SKM-1 (cell line): ENCODE measurements around the gene KLK8.
"Not testable (repeated sequence)": the region's sequence is repeated elsewhere in the genome, so short reads cannot be mapped to it uniquely, and the experiment has no call there.

ENCODE experiments used
- DNase-seq: peaks from one replicate; lab custom pipeline; 2025; ENCODE audit not compliant: unreplicated experiment; lab: John Stamatoyannopoulos, UW

KLK8 gene

GRCh38 chr19:50983625-50984292, 17.6 kb downstream of the KLK8 start, which contains the start of gene KLK7:
Gene KLK7 (minus strand): TSS chr19:50983917. CDS start chr19:50982399, 1,518 bp downstream.
- no peak for DNase-seq

DNA sequence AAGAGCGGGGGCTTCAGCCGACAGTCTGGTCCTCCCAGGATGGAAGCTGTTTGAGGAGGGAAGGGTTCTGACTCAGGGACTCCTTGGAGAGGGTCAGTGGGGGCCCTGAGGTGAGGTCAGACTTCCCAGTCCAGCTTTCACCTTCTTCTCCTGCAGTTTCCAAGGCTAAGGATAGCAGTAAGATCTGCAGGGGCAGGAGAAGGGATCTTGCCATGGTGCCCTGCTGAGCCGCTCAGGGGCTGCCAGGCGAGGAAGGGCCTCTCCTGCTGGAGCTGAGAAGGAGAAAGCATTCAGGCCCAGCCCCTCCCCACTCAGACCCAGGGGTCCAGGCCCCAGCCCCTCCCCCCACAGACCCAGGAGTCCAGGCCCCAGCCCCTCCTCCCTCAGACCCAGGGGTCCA, 19.2 kb downstream of the KLK8 start:
- DNase-seq: no peak

- no peak for DNase-seq
These were observed 19.7 kb downstream of the KLK8 start for GRCh38 chr19:50981587-50982146.

DNA sequence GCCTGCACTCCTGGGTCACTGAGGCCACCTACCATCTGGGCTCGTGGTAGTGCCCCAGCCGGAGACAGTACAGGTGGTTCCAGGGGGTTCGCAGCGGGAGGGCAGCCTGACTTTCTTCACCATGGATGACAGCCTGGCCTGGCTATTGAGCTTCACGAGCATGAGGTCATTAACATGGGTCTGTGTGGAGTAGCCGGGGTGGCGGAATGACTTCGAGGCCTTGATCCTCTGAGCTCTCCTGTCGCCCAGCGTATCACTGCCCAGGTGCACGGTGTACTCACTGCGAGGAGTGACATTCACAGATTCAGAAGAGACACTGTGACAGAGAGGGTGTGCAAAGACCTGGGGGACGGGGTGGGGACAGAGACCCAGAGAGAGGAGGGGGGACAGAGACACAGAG, 21.2 kb downstream of the KLK8 start:
- DNase-seq: no peak

DNA sequence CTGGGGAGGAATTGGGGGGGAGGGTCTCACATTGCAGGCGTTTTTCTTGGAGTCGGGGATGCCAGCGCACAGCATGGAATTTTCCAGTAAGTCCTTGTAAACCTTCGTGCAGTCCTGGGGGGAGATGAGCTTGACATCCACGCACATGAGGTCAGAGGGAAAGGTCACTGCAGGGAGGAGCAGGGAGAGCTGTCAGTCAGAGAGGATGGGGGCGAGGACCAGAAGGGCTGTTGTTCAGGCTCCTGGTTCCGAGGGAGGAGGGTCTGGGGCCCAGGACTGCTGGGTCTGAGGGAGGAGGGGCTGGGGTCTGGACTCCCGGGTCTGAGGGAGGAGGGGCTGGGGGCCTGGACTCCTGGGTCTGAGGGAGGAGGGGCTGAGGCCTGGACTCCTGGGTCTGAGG, 21.6 kb downstream of the KLK8 start:
- no peak for DNase-seq

DNA sequence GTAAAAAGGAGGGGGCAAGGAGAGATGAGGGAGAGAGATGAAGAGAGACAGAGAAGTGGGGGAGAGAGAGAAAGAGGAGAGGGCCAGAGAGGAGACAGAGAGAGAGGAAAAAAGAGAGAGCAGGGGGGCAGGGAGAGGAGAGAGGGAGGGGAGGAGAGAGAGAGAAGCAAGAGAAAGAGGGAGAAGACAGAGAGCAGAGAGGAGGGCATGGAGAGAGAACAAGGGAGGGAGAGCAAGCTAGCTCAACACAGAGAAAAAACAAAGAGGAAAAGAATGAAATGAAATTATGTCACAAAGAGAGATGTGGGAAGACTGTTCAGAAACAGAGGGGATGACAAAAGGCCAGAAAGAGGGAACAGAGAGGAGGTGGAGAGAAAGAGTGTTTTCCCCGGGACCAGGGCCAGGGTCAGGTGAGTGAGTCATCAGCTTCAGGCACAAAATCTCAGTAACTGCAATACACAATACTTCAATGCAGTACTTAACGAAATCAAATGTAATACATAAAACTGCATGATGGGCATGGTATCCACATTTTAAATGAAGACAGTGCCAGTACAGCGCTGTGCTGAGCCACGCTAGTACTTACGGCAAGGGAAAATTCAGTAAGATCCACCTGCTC, 22.5 kb downstream of the KLK8 start:
- DNase-seq: no peak

DNA sequence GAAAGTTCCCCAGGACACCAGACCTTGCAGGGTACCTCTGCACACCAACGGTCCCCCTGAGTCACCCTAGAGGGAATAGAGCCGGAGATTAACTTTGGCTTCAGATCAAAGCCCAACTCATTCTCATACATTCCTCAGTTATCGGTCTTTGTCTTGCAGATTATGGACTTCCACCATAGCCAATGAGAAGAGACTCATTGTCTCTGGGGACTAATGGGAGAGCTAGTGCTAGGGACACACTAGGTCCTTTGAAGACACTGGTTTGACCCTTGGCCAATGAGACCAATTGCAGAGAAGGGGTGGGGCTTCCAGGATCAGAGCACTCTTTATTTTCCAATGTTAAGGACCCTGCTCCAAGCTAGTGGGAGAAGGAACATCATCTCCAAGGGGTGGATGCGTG, 23.8 kb downstream of the KLK8 start:
- DNase-seq: no peak

GRCh38 chr19:50975766-50976165, 25.6 kb downstream of the KLK8 start:
- no peak for DNase-seq

- no peak for DNase-seq
These were observed 26.5 kb downstream of the KLK8 start for GRCh38 chr19:50974702-50975556.

DNA sequence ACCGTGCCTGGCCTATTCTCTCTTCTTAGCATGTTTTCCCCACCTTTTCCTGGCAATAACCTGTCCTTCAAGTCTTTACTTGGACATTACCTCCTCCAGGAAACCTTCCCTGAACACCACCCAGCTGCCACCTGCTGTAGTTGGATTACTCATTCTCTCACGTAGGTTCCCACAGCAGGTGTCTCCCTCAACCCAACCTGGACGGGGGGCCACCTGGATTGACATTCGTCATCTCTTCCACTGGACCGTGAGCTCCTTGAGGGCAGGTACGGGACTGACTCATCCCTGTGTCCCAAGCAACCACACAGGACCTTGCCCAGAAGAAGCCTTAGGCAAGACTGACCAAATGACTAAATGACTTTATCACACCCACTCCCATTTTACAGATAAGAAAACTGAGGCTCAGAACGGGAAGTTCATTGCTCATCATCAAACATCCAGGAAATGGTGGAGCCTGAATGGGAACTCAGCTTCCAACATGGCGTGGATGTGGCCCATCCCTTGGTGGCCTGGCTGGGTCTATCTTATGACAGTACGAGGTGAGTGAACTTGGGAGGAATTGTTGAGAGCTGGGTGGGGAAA, 28.5 kb downstream of the KLK8 start:
- DNase-seq: no peak

DNA sequence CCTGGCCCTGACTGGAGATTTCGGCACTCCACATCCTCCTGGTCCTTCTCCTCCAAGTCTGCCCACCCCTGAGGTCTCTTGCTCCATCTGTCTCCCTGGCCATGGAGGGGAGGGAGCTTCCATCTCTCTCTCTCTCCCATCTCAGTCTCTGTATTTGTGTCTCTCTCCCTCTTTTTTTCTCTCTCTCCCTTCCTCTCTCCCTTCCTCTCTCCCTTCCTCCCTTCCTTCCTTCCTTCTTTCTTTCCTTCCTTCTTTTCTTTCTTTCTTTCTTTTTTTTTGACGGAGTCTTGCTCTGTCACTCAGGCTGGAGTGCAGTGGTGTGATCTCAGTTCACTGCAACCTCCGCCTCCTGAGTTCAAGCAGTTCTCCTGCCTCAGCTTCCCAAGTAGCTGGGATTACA, 31.6 kb downstream of the KLK8 start:
- DNase-seq: not testable (repeated sequence)

- DNase-seq: no peak
These were observed 32.0 kb downstream of the KLK8 start, which contains the start of gene KLK6 for GRCh38 chr19:50969413-50969760. Gene KLK6 (minus strand): TSS chr19:50969591. CDS start chr19:50968104, 1,487 bp downstream.

GRCh38 chr19:50968716-50969412, 32.5 kb downstream of the KLK8 start:
- no peak for DNase-seq

DNA sequence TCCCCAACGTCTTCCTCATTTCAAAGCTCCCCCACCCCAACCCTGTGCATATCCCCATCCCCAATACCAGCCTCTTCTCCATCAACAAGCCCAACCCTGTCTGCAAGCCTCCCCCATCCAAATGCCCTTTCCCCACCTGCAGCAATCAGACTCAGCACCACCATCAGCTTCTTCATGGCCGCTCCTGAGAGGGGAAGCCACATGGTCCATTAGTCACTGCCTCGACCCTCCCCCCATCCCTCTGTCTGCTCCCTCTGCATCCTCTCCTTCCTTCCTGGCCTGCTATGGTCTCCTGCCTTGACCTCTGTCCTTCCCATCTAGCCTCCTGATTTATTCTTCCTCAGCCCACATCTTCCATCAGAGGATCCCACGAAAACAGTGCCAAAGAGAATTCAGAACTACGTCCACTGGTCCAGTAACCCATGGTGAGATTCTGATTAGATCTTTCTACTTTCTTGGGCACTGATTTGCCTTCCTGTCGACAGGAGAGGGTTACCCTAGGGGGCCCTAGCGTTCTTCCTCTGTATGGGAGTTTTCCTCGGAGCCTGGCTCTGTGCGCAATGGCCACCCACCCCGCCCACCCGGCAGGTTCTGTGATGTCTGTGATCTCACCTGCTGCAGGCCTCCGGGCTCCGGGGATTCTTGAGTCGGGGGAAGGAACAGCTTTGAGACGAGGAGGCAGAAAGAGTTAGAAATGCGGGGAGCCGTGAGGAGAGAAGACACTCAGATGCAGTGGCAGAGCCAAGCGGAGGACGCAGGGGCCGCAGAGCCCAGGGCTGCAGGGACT, 33.3 kb downstream of the KLK8 start:
- DNase-seq: no peak

- DNase-seq: no peak
These were observed 37.1 kb downstream of the KLK8 start for GRCh38 chr19:50964266-50964665.

DNA sequence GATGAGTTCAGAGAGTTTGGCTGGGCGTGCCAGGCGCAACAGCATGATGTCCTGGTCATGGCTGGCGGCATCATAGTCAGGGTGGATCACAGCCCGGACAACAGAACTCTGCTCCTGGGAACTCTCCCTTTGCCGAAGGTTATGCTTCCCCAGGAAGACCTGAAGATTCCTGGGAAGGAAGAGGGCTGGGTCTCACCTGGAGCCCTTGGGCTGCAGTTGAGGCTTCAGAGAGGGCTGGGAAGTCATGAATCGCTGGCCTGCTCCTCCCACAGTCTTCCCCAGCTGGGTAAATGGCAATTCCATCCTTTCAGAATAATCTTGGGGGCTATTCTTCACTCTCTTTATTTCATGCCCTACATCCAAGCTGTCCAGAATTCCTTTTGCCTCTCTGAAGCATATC, 38.0 kb downstream of the KLK8 start:
- no peak for DNase-seq

GRCh38 chr19:50962245-50962644, 39.2 kb downstream of the KLK8 start:
- DNase-seq: no peak

DNA sequence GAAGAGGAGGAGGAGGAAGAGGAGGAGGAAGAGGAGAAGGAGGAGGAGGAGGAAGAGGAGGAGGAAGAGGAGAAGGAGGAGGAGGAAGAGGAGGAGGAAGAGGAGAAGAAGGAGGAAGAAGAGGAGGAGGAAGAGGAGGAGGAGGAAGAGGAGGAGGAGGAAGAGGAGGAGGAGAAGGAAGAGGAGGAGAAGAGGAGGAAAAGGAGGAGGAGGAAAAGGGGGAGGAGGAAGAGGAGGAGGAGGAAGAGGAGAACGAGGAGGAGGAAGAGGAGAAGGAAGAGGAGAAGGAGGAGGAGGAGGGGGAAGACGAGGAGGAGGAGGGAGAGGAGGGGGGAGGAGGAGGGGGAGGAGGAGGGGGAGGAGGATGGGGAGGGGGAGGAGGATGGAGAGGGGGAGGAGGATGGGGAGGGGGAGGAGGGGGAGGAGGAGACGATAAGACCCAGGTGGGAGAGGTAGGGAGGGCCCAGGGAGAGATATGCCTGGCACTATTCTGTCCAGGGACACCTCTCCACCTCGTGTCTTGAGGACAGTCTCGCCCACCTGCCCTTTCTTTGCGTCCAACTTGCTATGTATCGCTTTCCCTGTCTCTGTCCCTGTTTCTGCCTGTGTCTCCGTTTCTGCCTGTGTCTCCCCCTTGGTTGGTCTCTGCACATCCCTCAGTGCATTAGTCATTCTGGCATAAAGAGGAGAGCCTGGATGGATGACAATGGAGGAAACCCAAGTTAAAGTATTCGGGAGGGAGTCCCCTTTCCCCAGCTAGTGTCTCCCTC, 41.5 kb downstream of the KLK8 start:
- no peak for DNase-seq

GRCh38 chr19:50957587-50957986, 43.8 kb downstream of the KLK8 start:
- no peak for DNase-seq
